Measurements from ENCODE around the gene RNASEL. TPM values are rescaled to one million over a fixed set of nuclear protein-coding genes. Genes with fewer than 3 reads are reported as not detected.

The RNASEL gene
- total and polyA plus RNA-seq, 4 donors, result 1.3 to 3.9 (median 2.4) TPM

- TF ChIP-seq CTCF (IDR thresholded peaks at IDR 0.05; ENCODE audit: low read depth, low read length, missing input control) (no peak), NR2F2 (IDR thresholded peaks at IDR 0.05) (no peak)
These were observed 2.0 kb downstream of the RNASEL start (continued) for GRCh38 chr1:182587093-182587492.

GRCh38 chr1:182586380-182586779 lies 2.7 kb downstream of the RNASEL start:
- DNase-seq (ENCODE audit: low spot score), result no peak
- H3K4me3 ChIP-seq (ENCODE audit: low read depth in 1 of 3, low read length in 3 of 3), result no peak overlapping the region
- H3K27me3 ChIP-seq (ENCODE audit: control insufficient read depth in 4 of 4, insufficient read depth in 4 of 4, low read length in 3 of 4), result no peaks in the 10 kb centered on the region
- H3K9ac ChIP-seq (ENCODE audit: low read depth in 1 of 2, low read length in 2 of 2), result no peak overlapping the region
- TF ChIP-seq ATF3 (IDR thresholded peaks at IDR 0.05) (no peak), EGR1 (IDR thresholded peaks at IDR 0.05; ENCODE audit: low read depth in 2 of 2) (no peak), SP1 (IDR thresholded peaks at IDR 0.05) (no peak), HNF4G (IDR thresholded peaks at IDR 0.05) (no peak), FOXA1 (IDR thresholded peaks at IDR 0.05) (no peak), MAX (IDR thresholded peaks at IDR 0.05) (no peak), RXRA (IDR thresholded peaks at IDR 0.05) (no peak), RAD21 (IDR thresholded peaks at IDR 0.05) (no peak), GABPA (IDR thresholded peaks at IDR 0.05 in 1 of 2, conservative IDR thresholded peaks at IDR 0.05 in 1 of 2) (no peak), YY1 (IDR thresholded peaks at IDR 0.05) (no peak), TAF1 (conservative IDR thresholded peaks at IDR 0.05) (no peak), FOXA2 (IDR thresholded peaks at IDR 0.05) (no peak), HNF4A (conservative IDR thresholded peaks at IDR 0.05) (no peak), JUND (IDR thresholded peaks at IDR 0.05) (no peak), NR2F2 (IDR thresholded peaks at IDR 0.05) (no peak), ZBTB33 (IDR thresholded peaks at IDR 0.05) (no peak), REST (IDR thresholded peaks at IDR 0.05) (no peak), CTCF (IDR thresholded peaks at IDR 0.05; ENCODE audit: low read depth, low read length, missing input control) (no peak)
- H3K4me1 ChIP-seq (ENCODE audit: control insufficient read depth in 4 of 4, insufficient read depth in 4 of 4, low read length in 3 of 4), result peaks cover 0 to 12% (median 0%) of the 10 kb centered on the region in 4 donors
- 95% methylated on average over 11 of the region's 11 CpGs for WGBS
- no peak overlapping the region for H3K27ac ChIP-seq (ENCODE audit: low read depth in 1 of 2, low read length in 2 of 2)
- H3K9me3 ChIP-seq (ENCODE audit: control insufficient read depth in 4 of 4, low read length in 3 of 4), result no peaks in the 10 kb centered on the region
- H3K36me3 ChIP-seq (ENCODE audit: control insufficient read depth in 4 of 4, insufficient read depth in 3 of 4, low read depth in 1 of 4, low read length in 3 of 4), result peaks cover 0 to 6% (median 2%) of the 10 kb centered on the region in 4 donors

Measured in liver (tissue), 9 donors.